HEK293 (cell line): ENCODE data around the gene ADA.

Experiments
- CTCF ChIA-PET: fragments of 350-600 bp; formaldehyde crosslinking; extraction: SDS; loops from one replicate; lab custom pipeline; 2021; ENCODE audit warnings: antibody characterized with exemption; lab: Yijun Ruan, JAX
- POLR2A ChIA-PET: fragments of 300-600 bp; formaldehyde crosslinking; extraction: SDS; loops from one replicate; lab custom pipeline; 2020; ENCODE audit warnings: antibody characterized with exemption, inconsistent platforms; lab: Yijun Ruan, JAX
- H3K27ac ChIP-seq: fragments of 200-500 bp; sonication (Bioruptor generic); 2 replicates; pipeline ENCODE4 v1.5.1; 2014; ENCODE audit warnings: low read depth, low read length, control low read depth, inconsistent platforms; ENCODE audit errors: extremely low read depth
- H3K36me3 ChIP-seq, 2 experiments: fragments of 200-500 bp in 1 of 2; sonication (Bioruptor generic) in 1 of 2; 1 replicate in 1 of 2; 2 replicates in 1 of 2; pipeline ENCODE4 v1.5.1; 2014 to 2017; ENCODE audit warnings: inconsistent platforms in 2 of 2, low read length in 2 of 2; ENCODE audit not compliant: control insufficient read depth in 2 of 2, insufficient read depth in 1 of 2
- H3K4me1 ChIP-seq: fragments of 200-500 bp; sonication (Bioruptor generic); 2 replicates; pipeline ENCODE4 v1.5.1; 2014; ENCODE audit warnings: mild to moderate bottlenecking, low read length, inconsistent platforms; ENCODE audit not compliant: control insufficient read depth, insufficient read depth
- H3K4me3 ChIP-seq: 2 replicates; pipeline ENCODE4 v1.5.1; 2011; ENCODE audit warnings: low read depth, mild to moderate bottlenecking, control low read depth, low read length, moderate library complexity
- H3K9me3 ChIP-seq: fragments of 200-500 bp; sonication (Bioruptor generic); 2 replicates; pipeline ENCODE4 v1.5.1; 2014; ENCODE audit warnings: low read depth, low read length, inconsistent platforms; ENCODE audit not compliant: control insufficient read depth, insufficient read depth
- ATF2 ChIP-seq: fragments of 450-650 bp; formaldehyde crosslinking; IDR thresholded peaks from 2 replicates; pipeline ENCODE4 v1.5.1; 2016; ENCODE audit warnings: missing biosample characterization, missing genetic modification characterization, low read depth
- EGR2 ChIP-seq: fragments of 450-650 bp; formaldehyde crosslinking; IDR thresholded peaks from 2 replicates; pipeline ENCODE4 v1.5.1; 2016; ENCODE audit warnings: low read depth, missing biosample characterization, missing genetic modification characterization
- ELK4 ChIP-seq: IDR thresholded peaks from 2 replicates; pipeline ENCODE4 v1.6.1; 2011; ENCODE audit warnings: mild to moderate bottlenecking, low read depth, low read length, borderline replicate concordance
- HIC1 ChIP-seq: fragments of 450-650 bp; formaldehyde crosslinking; IDR thresholded peaks from 2 replicates; pipeline ENCODE4 v1.5.1; 2016; ENCODE audit warnings: missing biosample characterization, missing genetic modification characterization
- IKZF3 ChIP-seq: fragments of 450-650 bp; IDR thresholded peaks from 2 replicates; pipeline ENCODE4 v1.5.0; 2018; ENCODE audit warnings: missing biosample characterization, mild to moderate bottlenecking, missing genetic modification characterization, moderate library complexity
- KLF16 ChIP-seq: fragments of 450-650 bp; formaldehyde crosslinking; IDR thresholded peaks from 2 replicates; pipeline ENCODE4 v1.5.1; 2017; ENCODE audit warnings: missing biosample characterization, missing genetic modification characterization
- MZF1 ChIP-seq: fragments of 450-650 bp; formaldehyde crosslinking; IDR thresholded peaks from 2 replicates; pipeline ENCODE4 v1.5.1; 2017; ENCODE audit warnings: missing biosample characterization, missing genetic modification characterization, borderline replicate concordance
- PRDM1 ChIP-seq: fragments of 450-650 bp; formaldehyde crosslinking; IDR thresholded peaks from 2 replicates; pipeline ENCODE4; 2016; ENCODE audit warnings: missing biosample characterization, missing genetic modification characterization
- PRDM6 ChIP-seq: fragments of 450-650 bp; formaldehyde crosslinking; IDR thresholded peaks from 2 replicates; pipeline ENCODE4 v1.5.1; 2017; ENCODE audit warnings: missing biosample characterization, missing genetic modification characterization
- SCRT1 ChIP-seq: fragments of 450-650 bp; formaldehyde crosslinking; IDR thresholded peaks from 2 replicates; pipeline ENCODE4 v1.5.1; 2016; ENCODE audit warnings: missing biosample characterization, missing genetic modification characterization, borderline replicate concordance
- SP2 ChIP-seq: fragments of 450-650 bp; formaldehyde crosslinking; IDR thresholded peaks from 2 replicates; pipeline ENCODE4 v1.5.1; 2016; ENCODE audit warnings: missing biosample characterization, missing genetic modification characterization
- SP7 ChIP-seq: fragments of 450-650 bp; formaldehyde crosslinking; IDR thresholded peaks from 2 replicates; pipeline ENCODE4 v1.5.1; 2016; ENCODE audit warnings: missing biosample characterization, missing genetic modification characterization
- TCF7L2 ChIP-seq: IDR thresholded peaks from 2 replicates; pipeline ENCODE4 v1.6.1; 2011; ENCODE audit warnings: low read depth, mild to moderate bottlenecking, inconsistent platforms, low read length, moderate library complexity, borderline replicate concordance
- TRIM28 ChIP-seq: IDR thresholded peaks from 2 replicates; pipeline ENCODE4 v1.6.1; 2011; ENCODE audit warnings: low read length, control low read depth, borderline replicate concordance
- ZBTB48 ChIP-seq: fragments of 450-650 bp; formaldehyde crosslinking; IDR thresholded peaks from 2 replicates; pipeline ENCODE4 v1.5.1; 2016; ENCODE audit warnings: missing biosample characterization, missing genetic modification characterization
- ZNF146 ChIP-seq: fragments of 450-650 bp; formaldehyde crosslinking; IDR thresholded peaks from 2 replicates; pipeline ENCODE4 v1.5.1; 2016; ENCODE audit warnings: missing biosample characterization, missing genetic modification characterization
- ZNF362 ChIP-seq: fragments of 450-650 bp; formaldehyde crosslinking; IDR thresholded peaks from 2 replicates; pipeline ENCODE4 v1.5.1; 2016; ENCODE audit warnings: missing biosample characterization, missing genetic modification characterization
- ZNF366 ChIP-seq: fragments of 450-650 bp; formaldehyde crosslinking; conservative IDR thresholded peaks from 2 replicates; pipeline ENCODE4 v1.5.1; 2016; ENCODE audit warnings: missing biosample characterization, missing genetic modification characterization
- ZNF513 ChIP-seq: fragments of 450-650 bp; IDR thresholded peaks from 2 replicates; pipeline ENCODE4 v1.5.1; 2018; ENCODE audit warnings: missing biosample characterization, missing genetic modification characterization
- ZNF514 ChIP-seq: fragments of 450-650 bp; formaldehyde crosslinking; IDR thresholded peaks from 2 replicates; pipeline ENCODE4 v1.5.1; 2016; ENCODE audit warnings: missing biosample characterization, missing genetic modification characterization
- ZNF558 ChIP-seq: fragments of 450-650 bp; formaldehyde crosslinking; IDR thresholded peaks from 2 replicates; pipeline ENCODE4 v1.5.1; 2016; ENCODE audit warnings: missing biosample characterization, missing genetic modification characterization
- ZNF600 ChIP-seq: fragments of 450-650 bp; formaldehyde crosslinking; IDR thresholded peaks from 2 replicates; pipeline ENCODE4 v1.5.1; 2016; ENCODE audit warnings: missing biosample characterization, missing genetic modification characterization
- ZNF76 ChIP-seq: fragments of 450-650 bp; formaldehyde crosslinking; IDR thresholded peaks from 2 replicates; pipeline ENCODE4; 2016; ENCODE audit warnings: low read depth, missing biosample characterization, missing genetic modification characterization, borderline replicate concordance

The ADA gene

GRCh38 chr20:44582311-44583025, 69.0 kb downstream of the ADA start, which contains the start of gene PKIG (continued):
- TF ChIP-seq PRDM1 (tag by site-specific recombination) (peak; percentile 59), ZNF362 (tag by site-specific recombination) (no peak), TCF7L2 (no peak), ZNF600 (0 out of 2 replicates have a peak, but pooled peaks have one; percentile 49), ZBTB48 (tag by site-specific recombination) (0 out of 2 replicates have a peak, but pooled peaks have one; percentile 13), ZNF76 (0 out of 2 replicates have a peak, but pooled peaks have one; percentile 15), SP7 (tag by site-specific recombination) (peak; percentile 92), ZNF366 (tag by site-specific recombination) (peak; percentile 85), MZF1 (peak; percentile 94), ZNF558 (0 out of 2 replicates have a peak, but pooled peaks have one; percentile 24), KLF16 (tag by site-specific recombination) (peak; percentile 66; the same call in 1 of the 2 replicates), EGR2 (tag by site-specific recombination) (0 out of 2 replicates have a peak, but pooled peaks have one; percentile 39), ATF2 (tag by site-specific recombination) (0 out of 2 replicates have a peak, but pooled peaks have one; percentile 41), SP2 (tag by site-specific recombination) (peak; percentile 30; the same call in 1 of the 2 replicates), HIC1 (0 out of 2 replicates have a peak, but pooled peaks have one; percentile 45), IKZF3 (tag by site-specific recombination) (peak; percentile 68), ZNF146 (no peak), TRIM28 (0 out of 2 replicates have a peak, but pooled peaks have one; percentile 35)

- no peak overlapping the region for H3K4me3 ChIP-seq
- TF ChIP-seq ZNF514 (tag by site-specific recombination), result no peak
- TF ChIP-seq PRDM6 (tag by site-specific recombination), result 0 out of 2 replicates have a peak, but pooled peaks have one; percentile 29
- TF ChIP-seq ZNF513 (tag by site-specific recombination), result no peak
- TF ChIP-seq SCRT1, result no peak
- no peak for TF ChIP-seq ELK4
- TF ChIP-seq, all 188 proteins: peak for 1
- ChIA-PET POLR2A (no interaction called here), CTCF (no interaction called here)
- Histone ChIP-seq H3K9me3 (no peaks in the 10 kb centered on the region), H3K4me1 (peaks cover 16% of the 10 kb centered on the region), H3K27ac (no peak overlapping the region), H3K36me3 (no peaks in the 10 kb centered on the region)
These were observed 70.0 kb downstream of the ADA start for GRCh38 chr20:44581515-44581914.
